K562 (cell line): ENCODE results near the gene THAP4. TPM values are rescaled to one million over a fixed set of nuclear protein-coding genes. Genes with fewer than 3 reads are reported as not detected.

Source experiments
- ATAC-seq: fragments of 200-7000 bp; cut with Tn5 transposase; 3 replicates; pipeline ENCODE4 v1.9.1; 2020; ENCODE audit warnings: moderate library complexity
- BruUV-seq: library from RNA; stranded (reverse); fragments of 400-500 nt; replicated peaks from 2 replicates; lab custom pipeline; 2021; lab: Mats Ljungman, UMichigan
- CTCF ChIA-PET: fragments of 300-600 bp; formaldehyde crosslinking; extraction: SDS; loops from one replicate; lab custom pipeline; 2021; ENCODE audit warnings: low intra/inter-chr PET ratio; lab: Yijun Ruan, JAX
- POLR2A ChIA-PET: fragments of 300-600, 350-650 bp; sonication (Branson Sonifier 250); formaldehyde crosslinking; extraction: SDS; loops from one replicate; lab custom pipeline; 2021; ENCODE audit warnings: antibody characterized with exemption, inconsistent platforms; lab: Yijun Ruan, JAX
- DNase-seq, 4 experiments: peaks; one replicate each; pipeline versions ENCODE4 v3.0.0 to v3.0.0-alpha.2; 2011 to 2018; ENCODE audit warnings: low spot score in 3 of 4, mixed read lengths in 3 of 4; ENCODE audit errors: extremely low read depth in 1 of 4
- FAIRE-seq: peaks from 2 replicates; lab custom pipeline; 2011; peaks lifted over from hg19 to GRCh38; lab: Jason Lieb, UNC
- H2AFZ ChIP-seq: 2 replicates; pipeline ENCODE4 v1.6.0; 2011; ENCODE audit warnings: low read depth, low read length, control low read depth, inconsistent platforms
- H3K27ac ChIP-seq: fragments of 200-600 bp; 3 replicates; pipeline ENCODE4 v1.8.0; 2011; ENCODE audit warnings: low read depth, mild to moderate bottlenecking, control low read depth, inconsistent platforms, low read length, moderate library complexity, mixed read lengths; ENCODE audit errors: extremely low read depth
- H3K27me3 ChIP-seq, 2 experiments: fragments of 300-600 bp in 1 of 2; 2 replicates in 1 of 2; 3 replicates in 1 of 2; pipeline versions ENCODE4 v1.6.0 to v1.8.0; 2011; ENCODE audit warnings: inconsistent platforms in 2 of 2, low read length in 2 of 2, mild to moderate bottlenecking in 1 of 2, mixed read lengths in 1 of 2, moderate library complexity in 1 of 2; ENCODE audit not compliant: control insufficient read depth in 2 of 2, insufficient read depth in 2 of 2
- H3K36me3 ChIP-seq: fragments of 300-600 bp; 3 replicates; pipeline ENCODE4 v1.8.0; 2011; ENCODE audit warnings: mild to moderate bottlenecking, low read length, inconsistent platforms; ENCODE audit not compliant: control insufficient read depth, insufficient read depth
- H3K4me1 ChIP-seq, 2 experiments: fragments of 200-600 bp in 1 of 2; replicated peaks in 1 of 2; 2 replicates in 1 of 2; 3 replicates in 1 of 2; pipeline versions ENCODE4 v1.5.1 to v1.8.0; 2011; ENCODE audit warnings: inconsistent platforms in 2 of 2, low read length in 2 of 2, mild to moderate bottlenecking in 1 of 2, mixed read lengths in 1 of 2, moderate library complexity in 1 of 2; ENCODE audit not compliant: control insufficient read depth in 2 of 2, insufficient read depth in 2 of 2
- H3K4me2 ChIP-seq: 2 replicates; pipeline ENCODE4 v1.6.1; 2011; ENCODE audit warnings: low read length, control low read depth, inconsistent platforms, mixed read lengths; ENCODE audit not compliant: insufficient read depth
- H3K4me3 ChIP-seq: fragments of 200-600 bp; sonication (generic), shearing (Covaris generic); 2 replicates; pipeline ENCODE4 v1.5.1; 2016; ENCODE audit warnings: control low read depth, inconsistent platforms
- H3K79me2 ChIP-seq: fragments of 200-600 bp; 3 replicates; pipeline ENCODE4 v1.8.0; 2011; ENCODE audit warnings: low read length, inconsistent platforms; ENCODE audit not compliant: control insufficient read depth, insufficient read depth
- H3K9ac ChIP-seq, 2 experiments: 2 replicates each; pipeline versions ENCODE4 v1.6.0 to v1.6.1; 2011; ENCODE audit warnings: low read depth in 2 of 2, low read length in 2 of 2, control low read depth in 1 of 2, inconsistent platforms in 1 of 2, mild to moderate bottlenecking in 1 of 2, mixed read lengths in 1 of 2; ENCODE audit not compliant: insufficient read depth in 1 of 2
- H3K9me1 ChIP-seq: one replicate; pipeline ENCODE4 v1.6.0; 2011; ENCODE audit warnings: inconsistent platforms, mild to moderate bottlenecking, low read length, moderate library complexity; ENCODE audit not compliant: control insufficient read depth, insufficient read depth
- H3K9me3 ChIP-seq: replicated peaks from 2 replicates; pipeline ENCODE4 v1.5.1; 2011; ENCODE audit warnings: low read depth, low read length, inconsistent platforms; ENCODE audit not compliant: control insufficient read depth, insufficient read depth
- H4K20me1 ChIP-seq: replicated peaks from 2 replicates; pipeline ENCODE4 v1.6.1; 2011; ENCODE audit warnings: low read length, inconsistent platforms, mixed read lengths; ENCODE audit not compliant: control insufficient read depth, insufficient read depth
- BCL6 ChIP-seq: fragments of 250-450 bp; sonication (Bioruptor Pico); IDR thresholded peaks from 2 replicates; pipeline ENCODE4 v1.4.0; 2020
- BRD4 ChIP-seq: fragments of 200-600 bp; sonication (generic); IDR thresholded peaks from 2 replicates; pipeline ENCODE4 v1.6.1; 2017; ENCODE audit warnings: inconsistent platforms
- CCAR2 ChIP-seq: fragments of 200-400 bp; formaldehyde crosslinking; IDR thresholded peaks from 2 replicates; pipeline ENCODE4 v1.6.1; 2017; ENCODE audit warnings: mild to moderate bottlenecking, low read depth, low read length
- RBM39 ChIP-seq: fragments of 200-400 bp; formaldehyde crosslinking; optimal IDR thresholded peaks from 2 replicates; pipeline ENCODE3; 2018; ENCODE audit warnings: low read depth, low read length
- TAF15 ChIP-seq: fragments of 200-400 bp; formaldehyde crosslinking; IDR thresholded peaks from 2 replicates; pipeline ENCODE4 v1.6.1; 2017; ENCODE audit warnings: mild to moderate bottlenecking, low read depth, low read length, moderate library complexity
- U2AF1 ChIP-seq: fragments of 200-400 bp; formaldehyde crosslinking; optimal IDR thresholded peaks from 2 replicates; pipeline ENCODE3; 2017; ENCODE audit warnings: mild to moderate bottlenecking, low read depth, low read length, moderate library complexity
- ZNF41 ChIP-seq: fragments of 250-450 bp; sonication (Bioruptor Pico); conservative IDR thresholded peaks from 2 replicates; pipeline ENCODE4 v1.4.0; 2020; ENCODE audit warnings: mild to moderate bottlenecking
- ZNF696 ChIP-seq: fragments of 250-450 bp; sonication (Bioruptor Pico); conservative IDR thresholded peaks from 2 replicates; pipeline ENCODE4 v1.4.0; 2020; ENCODE audit warnings: mild to moderate bottlenecking, moderate library complexity
- ZNF785 ChIP-seq: fragments of 250-450 bp; sonication (Bioruptor Pico); IDR thresholded peaks from 2 replicates; pipeline ENCODE4 v1.4.0; 2020; ENCODE audit warnings: mild to moderate bottlenecking
- WGBS: fragments of 100-300 bp; shearing (Covaris generic); methylation state at CpG from one replicate; pipeline ENCODE4 v1.1.6; 2016; ENCODE audit warnings: low coverage, mixed read lengths; ENCODE audit not compliant: insufficient coverage; ENCODE audit errors: missing lambda C conversion rate; 5-methylcytosine and 5-hydroxymethylcytosine counted together
- in situ Hi-C: fragments of 300-500 bp; cut with MboI; formaldehyde crosslinking; loops from 4 replicates; pipeline ENCODE4 v1.15.0; 2018; ENCODE audit warnings: inconsistent platforms, mixed read lengths
- intact Hi-C: fragments of 100-400 bp; cut with micrococcal nuclease; formaldehyde crosslinking; loops from 2 replicates; pipeline ENCODE4 v1.14.2; 2022
- polyA plus RNA-seq, 8 experiments: library from polyadenylated mRNA; depleted of rRNA in 4 of 8; stranded (reverse) in 5 of 8; unstranded in 3 of 8; fragments of >200 nt; fragmentation: Nextera tagmentation in 2 of 8; fragmentation: Illumina TruSeq in 1 of 8; extraction: Ambion mirVana in 2 of 8; extraction: Trizol in 1 of 8; gene quantifications; 2 replicates each; pipeline versions ENCODE4 v1.2.1 to v1.2.3, GENCODE V29; 2011 to 2014; ENCODE audit warnings: inconsistent platforms in 1 of 8, missing spikeins in 1 of 8
- total RNA-seq, 7 experiments: library from RNA; depleted of rRNA in 6 of 7; stranded (reverse); fragments of >200 nt in 6 of 7; fragmentation: Illumina TruSeq in 2 of 7; extraction: Trizol in 2 of 7; gene quantifications; 2 replicates each; pipeline versions ENCODE4 v1.2.1 to v1.2.3, GENCODE V29; 2011 to 2021; ENCODE audit warnings: low replicate concordance in 1 of 7
- TF ChIP-seq, protein P1 (sequence below), 2 experiments: IDR thresholded peaks; 2 replicates each; pipeline ENCODE4 v1.6.1; 2012; ENCODE audit warnings: improper control_type of control experiment in 2 of 2, low read depth in 2 of 2, low read length in 2 of 2, borderline replicate concordance in 1 of 2
- TF ChIP-seq, protein P2 (sequence below), 2 experiments: fragments of 250-450 bp in 1 of 2; fragments of 450-650 bp in 1 of 2; sonication (Bioruptor Pico) in 1 of 2; IDR thresholded peaks; 2 replicates each; pipeline versions ENCODE4 v1.6.1 to v1.8.0; 2016 to 2021; ENCODE audit warnings: mild to moderate bottlenecking in 2 of 2, moderate library complexity in 2 of 2, missing compliant biosample characterization in 1 of 2, missing genetic modification characterization in 1 of 2
- TF ChIP-seq, protein P3 (sequence below): fragments of 250-450 bp; sonication (Bioruptor Pico); IDR thresholded peaks from 2 replicates; pipeline ENCODE4 v1.8.0; 2021; ENCODE audit warnings: borderline replicate concordance, mild to moderate bottlenecking, moderate library complexity; ENCODE audit not compliant: poor library complexity, severe bottlenecking
- TF ChIP-seq, protein P4 (sequence below): fragments of 250-450 bp; sonication (Bioruptor Pico); IDR thresholded peaks from 2 replicates; pipeline ENCODE4 v1.8.0; 2021; ENCODE audit warnings: moderate library complexity, mild to moderate bottlenecking, inconsistent platforms

The THAP4 gene
- total and polyA plus RNA-seq, 9 of the 15 experiments (the other 6 are each of a cell fraction or from before 2014, with no cell fraction given): 8.6 to 60.9 (median 43.9) TPM

DNA sequence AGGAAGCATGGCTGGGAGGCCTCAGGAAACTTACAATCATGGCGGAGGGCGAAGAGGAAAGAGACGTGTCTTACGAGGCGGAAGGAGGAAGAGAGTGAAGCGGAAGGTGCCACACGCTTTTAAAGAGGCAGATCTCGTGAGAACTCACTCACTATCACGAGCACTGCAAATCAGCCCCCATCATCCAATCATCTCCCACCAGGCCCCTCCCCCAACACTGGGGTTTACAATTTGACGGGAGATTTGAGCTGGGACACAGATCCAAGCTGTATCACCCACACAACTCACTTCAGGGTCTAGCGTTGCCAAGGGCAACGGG is 83.5 kb downstream of the THAP4 start (continued):
- no peak for TF ChIP-seq ZNF41 (CRISPR knock-in tag)

DNA sequence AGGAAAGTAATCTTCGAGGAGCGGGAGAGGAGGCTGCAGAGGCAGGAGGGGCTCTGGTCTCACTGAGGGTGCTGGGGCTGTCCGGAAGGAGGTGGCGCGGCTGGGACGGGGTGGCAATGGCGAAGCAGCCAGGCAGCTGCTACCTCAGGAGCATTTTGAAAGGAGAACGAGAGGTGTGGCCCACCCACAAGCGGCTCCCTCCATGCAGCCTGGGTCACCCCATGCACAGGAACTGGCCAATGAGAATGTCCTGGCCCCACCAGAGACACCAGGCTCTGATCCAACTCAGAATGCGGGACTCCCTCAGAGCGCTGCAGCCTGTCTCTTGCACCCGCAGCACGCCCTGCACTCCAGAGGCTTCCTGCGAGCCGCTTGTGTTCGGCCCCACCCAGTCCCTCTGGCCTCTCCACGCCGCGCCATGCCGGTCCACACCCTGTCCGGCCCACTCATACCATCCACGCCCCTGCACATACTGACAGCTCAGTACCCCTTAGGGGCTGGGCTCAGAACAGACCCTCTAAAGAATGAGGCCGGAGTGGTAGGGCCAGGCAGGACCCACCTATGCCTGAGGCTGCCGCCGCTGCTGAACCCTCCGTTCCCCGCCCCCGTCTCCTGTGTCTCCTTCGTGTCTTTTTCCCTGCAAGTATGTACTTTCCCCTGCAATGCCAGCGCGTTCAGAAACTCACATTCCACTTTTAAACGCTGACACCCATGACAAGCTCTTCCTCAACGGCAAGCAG is 84.8 kb downstream of the THAP4 start:
- no peak for FAIRE-seq
- CTCF ChIA-PET: no interaction called here
- TF ChIP-seq, protein P1, sequence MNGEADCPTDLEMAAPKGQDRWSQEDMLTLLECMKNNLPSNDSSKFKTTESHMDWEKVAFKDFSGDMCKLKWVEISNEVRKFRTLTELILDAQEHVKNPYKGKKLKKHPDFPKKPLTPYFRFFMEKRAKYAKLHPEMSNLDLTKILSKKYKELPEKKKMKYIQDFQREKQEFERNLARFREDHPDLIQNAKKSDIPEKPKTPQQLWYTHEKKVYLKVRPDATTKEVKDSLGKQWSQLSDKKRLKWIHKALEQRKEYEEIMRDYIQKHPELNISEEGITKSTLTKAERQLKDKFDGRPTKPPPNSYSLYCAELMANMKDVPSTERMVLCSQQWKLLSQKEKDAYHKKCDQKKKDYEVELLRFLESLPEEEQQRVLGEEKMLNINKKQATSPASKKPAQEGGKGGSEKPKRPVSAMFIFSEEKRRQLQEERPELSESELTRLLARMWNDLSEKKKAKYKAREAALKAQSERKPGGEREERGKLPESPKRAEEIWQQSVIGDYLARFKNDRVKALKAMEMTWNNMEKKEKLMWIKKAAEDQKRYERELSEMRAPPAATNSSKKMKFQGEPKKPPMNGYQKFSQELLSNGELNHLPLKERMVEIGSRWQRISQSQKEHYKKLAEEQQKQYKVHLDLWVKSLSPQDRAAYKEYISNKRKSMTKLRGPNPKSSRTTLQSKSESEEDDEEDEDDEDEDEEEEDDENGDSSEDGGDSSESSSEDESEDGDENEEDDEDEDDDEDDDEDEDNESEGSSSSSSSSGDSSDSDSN (IDR thresholded peaks at IDR 0.05; ENCODE audit: borderline replicate concordance in 1 of 2, low read depth in 2 of 2, low read length in 2 of 2): no peak
- TF ChIP-seq CCAR2 (no peak), BRD4 (no peak), TAF15 (no peak), BCL6 (CRISPR knock-in tag) (no peak), ZNF696 (CRISPR knock-in tag) (no peak), U2AF1 (no peak), ZNF785 (CRISPR knock-in tag) (no peak), RBM39 (no peak)
- TF ChIP-seq, protein P2, sequence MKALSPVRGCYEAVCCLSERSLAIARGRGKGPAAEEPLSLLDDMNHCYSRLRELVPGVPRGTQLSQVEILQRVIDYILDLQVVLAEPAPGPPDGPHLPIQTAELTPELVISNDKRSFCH (CRISPR knock-in tag; IDR thresholded peaks at IDR 0.05): no peak
- TF ChIP-seq, protein P2 (tag; IDR thresholded peaks at IDR 0.05): no peak
- TF ChIP-seq, protein P3, sequence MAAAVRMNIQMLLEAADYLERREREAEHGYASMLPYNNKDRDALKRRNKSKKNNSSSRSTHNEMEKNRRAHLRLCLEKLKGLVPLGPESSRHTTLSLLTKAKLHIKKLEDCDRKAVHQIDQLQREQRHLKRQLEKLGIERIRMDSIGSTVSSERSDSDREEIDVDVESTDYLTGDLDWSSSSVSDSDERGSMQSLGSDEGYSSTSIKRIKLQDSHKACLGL (CRISPR knock-in tag): no peak
- TF ChIP-seq, protein P4, sequence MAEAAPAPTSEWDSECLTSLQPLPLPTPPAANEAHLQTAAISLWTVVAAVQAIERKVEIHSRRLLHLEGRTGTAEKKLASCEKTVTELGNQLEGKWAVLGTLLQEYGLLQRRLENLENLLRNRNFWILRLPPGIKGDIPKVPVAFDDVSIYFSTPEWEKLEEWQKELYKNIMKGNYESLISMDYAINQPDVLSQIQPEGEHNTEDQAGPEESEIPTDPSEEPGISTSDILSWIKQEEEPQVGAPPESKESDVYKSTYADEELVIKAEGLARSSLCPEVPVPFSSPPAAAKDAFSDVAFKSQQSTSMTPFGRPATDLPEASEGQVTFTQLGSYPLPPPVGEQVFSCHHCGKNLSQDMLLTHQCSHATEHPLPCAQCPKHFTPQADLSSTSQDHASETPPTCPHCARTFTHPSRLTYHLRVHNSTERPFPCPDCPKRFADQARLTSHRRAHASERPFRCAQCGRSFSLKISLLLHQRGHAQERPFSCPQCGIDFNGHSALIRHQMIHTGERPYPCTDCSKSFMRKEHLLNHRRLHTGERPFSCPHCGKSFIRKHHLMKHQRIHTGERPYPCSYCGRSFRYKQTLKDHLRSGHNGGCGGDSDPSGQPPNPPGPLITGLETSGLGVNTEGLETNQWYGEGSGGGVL (CRISPR knock-in tag): no peak
- H3K9me3 ChIP-seq: no peaks in the 10 kb centered on the region
- H3K9me1 ChIP-seq: no peaks in the 10 kb centered on the region
- H3K79me2 ChIP-seq: no peaks in the 10 kb centered on the region
- no peak overlapping the region for H2AFZ ChIP-seq
- no peak overlapping the region for H3K27ac ChIP-seq
- no peaks in the 10 kb centered on the region for H4K20me1 ChIP-seq
- BruUV-seq: no TSS peak
- intact Hi-C loops (no loop called here), in situ Hi-C loops (no loop called here)
- H3K4me2 ChIP-seq: no peak overlapping the region
- H3K27me3 ChIP-seq: peaks cover 0 to 19% of the 10 kb centered on the region in 2 experiments; a peak in 2 of 5 replicates
- no peak overlapping the region for H3K4me3 ChIP-seq
- ATAC-seq: no peak
- no peaks in the 10 kb centered on the region for H3K36me3 ChIP-seq
- DNase-seq: no peak
- 30% methylated on average over 16 of the region's 33 CpGs for WGBS
- POLR2A ChIA-PET: interaction anchor here (1.2 kb wide), 1 partner anchor 19 kb away, joined by 6 read pairs; no protein-coding TSS in a partner anchor
- H3K9ac ChIP-seq: no peak overlapping the region
- H3K4me1 ChIP-seq: peaks cover 2 to 26% of the 10 kb centered on the region in 2 experiments; a peak in 2 of 5 replicates
